SU-DHL-6 (cell line): ENCODE measurements around the gene TTBK1.

Experiments used
- H2AFZ ChIP-seq: fragments of 200-600 bp; sonication (generic); 2 replicates; pipeline ENCODE4 v1.6.1; 2014; ENCODE audit warnings: low read depth, mild to moderate bottlenecking, moderate library complexity, mixed read lengths, antibody characterized with exemption, low read length; ENCODE audit not compliant: severe bottlenecking
- H3F3A ChIP-seq: fragments of 200-600 bp; shearing (Covaris generic); 2 replicates; pipeline ENCODE4 v1.6.0; 2016; ENCODE audit warnings: antibody characterized with exemption, mild to moderate bottlenecking; ENCODE audit not compliant: insufficient read depth
- H3K27ac ChIP-seq: fragments of 200-600 bp; sonication (generic); 2 replicates; pipeline ENCODE4 v1.5.1; 2016; ENCODE audit warnings: low read depth, mild to moderate bottlenecking, low read length, moderate library complexity, mixed read lengths
- H3K27me3 ChIP-seq: fragments of 200-600 bp; sonication (generic), shearing (Covaris generic); 2 replicates; pipeline ENCODE4 v1.6.0; 2014; ENCODE audit warnings: mild to moderate bottlenecking, low read length
- H3K36me3 ChIP-seq: fragments of 200-600 bp; sonication (generic); 2 replicates; pipeline ENCODE4 v1.6.1; 2014; ENCODE audit warnings: mild to moderate bottlenecking, low read length, mixed read lengths
- H3K4me2 ChIP-seq: fragments of 300-600, 200-600 bp; shearing (Covaris generic), sonication (generic); 2 replicates; pipeline ENCODE4 v1.6.0; 2014; ENCODE audit warnings: low read length, low read depth, mild to moderate bottlenecking; ENCODE audit not compliant: poor library complexity, severe bottlenecking
- H3K4me3 ChIP-seq: fragments of 200-600 bp; sonication (generic); 2 replicates; pipeline ENCODE4 v1.5.1; 2014; ENCODE audit warnings: antibody characterized with exemption, low read length, mild to moderate bottlenecking, mixed read lengths; ENCODE audit not compliant: insufficient read depth, poor library complexity, severe bottlenecking
- H3K79me2 ChIP-seq: fragments of 200-600 bp; sonication (generic); 2 replicates; pipeline ENCODE4 v1.6.1; 2014; ENCODE audit warnings: mild to moderate bottlenecking, low read length, moderate library complexity; ENCODE audit not compliant: insufficient read depth
- H3K9ac ChIP-seq: fragments of 200-600 bp; sonication (generic); 2 replicates; pipeline ENCODE4 v1.7.0; 2014; ENCODE audit warnings: mild to moderate bottlenecking, low read length
- H3K9me2 ChIP-seq: fragments of 200-600 bp; sonication (generic); replicated peaks from 2 replicates; pipeline ENCODE4 v1.6.1; 2014; ENCODE audit warnings: low read length; ENCODE audit not compliant: insufficient read depth
- H3K9me3 ChIP-seq: fragments of 200-600 bp; sonication (generic); 2 replicates; pipeline ENCODE4 v1.6.1; 2014; ENCODE audit warnings: low read length, mixed read lengths; ENCODE audit not compliant: insufficient read depth
- H4K20me1 ChIP-seq: fragments of 200-600 bp; sonication (generic); 2 replicates; pipeline ENCODE4 v1.6.1; 2014; ENCODE audit warnings: low read depth, mild to moderate bottlenecking, antibody characterized with exemption, low read length, moderate library complexity, mixed read lengths
- EZH2phosphoT487 ChIP-seq: fragments of 200-600 bp; sonication (generic), shearing (Covaris generic); conservative IDR thresholded peaks from 2 replicates; pipeline ENCODE4 v1.6.1; 2018; ENCODE audit warnings: mild to moderate bottlenecking, antibody characterized with exemption, low read length, moderate library complexity, mixed read lengths
- TF ChIP-seq, protein P1 (sequence below): fragments of 200-600 bp; sonication (generic); IDR thresholded peaks from one replicate; pipeline ENCODE4 v1.5.1; 2017; ENCODE audit warnings: antibody characterized with exemption, mild to moderate bottlenecking, low read length, moderate library complexity; ENCODE audit not compliant: insufficient read depth, poor library complexity, severe bottlenecking

The TTBK1 gene

GRCh38 chr6:43248101-43248500 is 4.8 kb downstream of the TTBK1 start:
- Histone ChIP-seq H3K27ac (no peak overlapping the region), H3K79me2 (no peaks in the 10 kb centered on the region), H3K27me3 (no peaks in the 10 kb centered on the region), H2AFZ (no peak overlapping the region), H3K4me2 (peak overlapping the region; percentile 71), H3K36me3 (no peaks in the 10 kb centered on the region), H3K9ac (no peak overlapping the region), H4K20me1 (no peaks in the 10 kb centered on the region), H3K9me2 (no peaks in the 10 kb centered on the region), H3F3A (peaks cover 5% of the 10 kb centered on the region), H3K4me3 (no peak overlapping the region), H3K9me3 (no peaks in the 10 kb centered on the region)
- TF ChIP-seq EZH2phosphoT487: no peak
- TF ChIP-seq, protein P1, sequence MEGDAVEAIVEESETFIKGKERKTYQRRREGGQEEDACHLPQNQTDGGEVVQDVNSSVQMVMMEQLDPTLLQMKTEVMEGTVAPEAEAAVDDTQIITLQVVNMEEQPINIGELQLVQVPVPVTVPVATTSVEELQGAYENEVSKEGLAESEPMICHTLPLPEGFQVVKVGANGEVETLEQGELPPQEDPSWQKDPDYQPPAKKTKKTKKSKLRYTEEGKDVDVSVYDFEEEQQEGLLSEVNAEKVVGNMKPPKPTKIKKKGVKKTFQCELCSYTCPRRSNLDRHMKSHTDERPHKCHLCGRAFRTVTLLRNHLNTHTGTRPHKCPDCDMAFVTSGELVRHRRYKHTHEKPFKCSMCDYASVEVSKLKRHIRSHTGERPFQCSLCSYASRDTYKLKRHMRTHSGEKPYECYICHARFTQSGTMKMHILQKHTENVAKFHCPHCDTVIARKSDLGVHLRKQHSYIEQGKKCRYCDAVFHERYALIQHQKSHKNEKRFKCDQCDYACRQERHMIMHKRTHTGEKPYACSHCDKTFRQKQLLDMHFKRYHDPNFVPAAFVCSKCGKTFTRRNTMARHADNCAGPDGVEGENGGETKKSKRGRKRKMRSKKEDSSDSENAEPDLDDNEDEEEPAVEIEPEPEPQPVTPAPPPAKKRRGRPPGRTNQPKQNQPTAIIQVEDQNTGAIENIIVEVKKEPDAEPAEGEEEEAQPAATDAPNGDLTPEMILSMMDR: no peak

DNA sequence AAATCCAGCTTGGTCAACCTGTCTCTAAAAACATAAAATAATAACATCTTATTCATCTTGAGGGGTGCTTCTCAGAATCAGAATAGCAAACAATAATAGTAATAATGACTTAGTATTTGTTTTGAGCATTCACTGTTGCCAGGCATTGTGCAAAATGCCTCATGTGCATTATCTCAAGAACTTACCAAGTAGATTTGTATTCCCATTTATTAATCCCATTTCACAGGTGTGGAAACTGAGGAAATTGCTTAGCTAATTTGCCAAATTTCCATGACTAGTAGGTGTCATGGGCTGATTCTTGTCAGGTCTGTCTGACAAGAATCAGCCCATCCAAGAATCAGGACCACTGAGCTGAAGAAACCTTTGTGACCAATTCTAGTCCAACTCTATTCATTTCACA is 5.5 kb downstream of the TTBK1 start:
- no peaks in the 10 kb centered on the region for H3K27me3 ChIP-seq
- peaks cover 5% of the 10 kb centered on the region for H3F3A ChIP-seq
- no peaks in the 10 kb centered on the region for H4K20me1 ChIP-seq
- H3K79me2 ChIP-seq: no peaks in the 10 kb centered on the region
- no peaks in the 10 kb centered on the region for H3K9me3 ChIP-seq
- H3K9me2 ChIP-seq: no peaks in the 10 kb centered on the region
- H3K4me2 ChIP-seq: no peak overlapping the region
- no peak overlapping the region for H3K9ac ChIP-seq
- H3K4me3 ChIP-seq: no peak overlapping the region
- H3K27ac ChIP-seq: no peak overlapping the region
- no peak overlapping the region for H2AFZ ChIP-seq
- no peaks in the 10 kb centered on the region for H3K36me3 ChIP-seq
- TF ChIP-seq, protein P1: no peak
- TF ChIP-seq EZH2phosphoT487: no peak

DNA sequence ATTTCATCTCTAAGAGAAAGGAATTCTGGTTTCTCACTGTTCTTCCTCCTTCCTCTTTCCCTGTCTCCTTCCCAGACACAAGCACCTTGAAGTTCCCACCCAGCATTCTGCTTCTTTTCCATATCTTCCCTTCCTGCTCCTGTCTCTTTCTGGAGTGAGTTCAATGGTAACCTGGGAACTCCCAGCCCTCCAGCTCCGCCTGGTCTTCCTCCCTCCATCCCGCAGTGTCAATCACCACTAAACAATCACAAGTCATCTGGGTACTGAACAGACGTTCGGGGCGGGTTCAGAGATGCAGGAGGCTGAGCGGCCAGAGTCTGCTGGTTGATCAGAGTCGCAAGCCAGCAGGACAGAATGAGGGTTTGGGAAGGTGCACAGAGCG is 7.7 kb downstream of the TTBK1 start:
- Histone ChIP-seq H3K36me3 (no peaks in the 10 kb centered on the region), H3K4me3 (no peak overlapping the region), H3K27ac (no peak overlapping the region), H3K9ac (no peak overlapping the region), H4K20me1 (no peaks in the 10 kb centered on the region), H2AFZ (no peak overlapping the region), H3K9me3 (no peaks in the 10 kb centered on the region), H3K4me2 (no peak overlapping the region), H3F3A (no peaks in the 10 kb centered on the region; the same call in 1 of the 2 replicates), H3K27me3 (no peaks in the 10 kb centered on the region), H3K79me2 (no peaks in the 10 kb centered on the region), H3K9me2 (no peaks in the 10 kb centered on the region)
- TF ChIP-seq, protein P1: no peak
- no peak; the same call in 1 of the 2 replicates for TF ChIP-seq EZH2phosphoT487

DNA sequence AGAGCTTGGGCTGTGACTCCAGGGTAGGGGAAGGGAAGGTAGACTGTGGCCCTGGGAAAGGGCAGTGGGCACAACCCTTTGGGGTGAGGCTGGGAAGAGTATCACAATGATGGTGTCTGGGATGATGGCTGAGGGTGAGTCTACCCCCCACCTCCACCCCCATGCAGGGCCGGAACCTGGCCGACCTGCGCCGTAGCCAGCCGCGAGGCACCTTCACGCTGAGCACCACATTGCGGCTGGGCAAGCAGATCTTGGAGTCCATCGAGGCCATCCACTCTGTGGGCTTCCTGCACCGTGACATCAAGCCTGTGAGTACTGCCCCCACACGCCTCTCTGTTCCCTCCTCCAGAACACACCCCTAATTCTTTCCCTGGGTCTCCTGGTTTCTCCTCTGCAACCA is 10.1 kb downstream of the TTBK1 start:
- Histone ChIP-seq H3K36me3 (no peaks in the 10 kb centered on the region), H3K27ac (no peak overlapping the region), H3K4me3 (no peak overlapping the region), H3K27me3 (no peaks in the 10 kb centered on the region), H4K20me1 (no peaks in the 10 kb centered on the region), H2AFZ (no peak overlapping the region), H3K79me2 (no peaks in the 10 kb centered on the region), H3K9ac (no peak overlapping the region), H3K4me2 (no peak overlapping the region), H3F3A (no peaks in the 10 kb centered on the region; the same call in 1 of the 2 replicates), H3K9me3 (no peaks in the 10 kb centered on the region), H3K9me2 (no peaks in the 10 kb centered on the region)
- TF ChIP-seq EZH2phosphoT487: no peak
- TF ChIP-seq, protein P1: no peak
